CD4-positive, alpha-beta T cell (primary cell): ENCODE results near the gene DOCK6. TPM values are rescaled to one million over a fixed set of nuclear protein-coding genes. Genes with fewer than 3 reads are reported as not detected.

Experiments used
- ATAC-seq: fragments of 200-7000 bp; cut with Tn5 transposase; one replicate; pipeline ENCODE4 v1.10.0; 2022; ENCODE audit warnings: mild to moderate bottlenecking; ENCODE audit not compliant: poor library complexity
- CTCF ChIA-PET: fragments of 350-600 bp; sonication (Branson Sonifier 250); formaldehyde crosslinking; loops from one replicate; lab custom pipeline; 2021; ENCODE audit warnings: antibody characterized with exemption, inconsistent platforms; lab: Charles Lee
- POLR2A ChIA-PET: fragments of 350-600 bp; sonication (Branson Sonifier 250); formaldehyde crosslinking; loops from one replicate; lab custom pipeline; 2021; ENCODE audit warnings: antibody characterized with exemption, inconsistent platforms; lab: Charles Lee
- DNase-seq, 14 experiments: peaks; one replicate each; pipeline ENCODE4 v3.0.0-alpha.2; 2013 to 2020; ENCODE audit warnings: mixed read lengths in 2 of 14
- H3K27ac ChIP-seq, 2 donors: one replicate each; pipeline versions ENCODE4 v1.5.1 to v1.7.0; 2013; ENCODE audit warnings: low read length in 2 of 2, low read depth in 1 of 2, mild to moderate bottlenecking in 1 of 2
- H3K27me3 ChIP-seq, 2 experiments: 1 replicate in 1 of 2; 2 replicates in 1 of 2; pipeline versions ENCODE4 v1.6.1 to v1.7.0; 2013; ENCODE audit warnings: low read length in 2 of 2, control low read depth in 1 of 2, mild to moderate bottlenecking in 1 of 2, moderate library complexity in 1 of 2; ENCODE audit not compliant: insufficient read depth in 2 of 2, control insufficient read depth in 1 of 2
- H3K36me3 ChIP-seq: one replicate; pipeline ENCODE4 v1.6.1; 2013; ENCODE audit warnings: low read length, control low read depth; ENCODE audit not compliant: insufficient read depth
- H3K4me1 ChIP-seq: one replicate; pipeline ENCODE4 v1.6.1; 2013; ENCODE audit warnings: low read length, control low read depth; ENCODE audit not compliant: insufficient read depth
- H3K4me3 ChIP-seq: one replicate; pipeline ENCODE4 v1.5.1; 2013; ENCODE audit warnings: mild to moderate bottlenecking, low read length, moderate library complexity
- H3K9me3 ChIP-seq, 2 experiments: 1 replicate in 1 of 2; 2 replicates in 1 of 2; pipeline versions ENCODE4 v1.6.1 to v1.7.0; 2013; ENCODE audit warnings: low read length in 2 of 2, mild to moderate bottlenecking in 2 of 2, control low read depth in 1 of 2, moderate library complexity in 1 of 2; ENCODE audit not compliant: control insufficient read depth in 1 of 2, insufficient read depth in 1 of 2
- H3K27ac Mint-ChIP-seq: one replicate; pipeline ENCODE4 v1.8.0; 2020; ENCODE audit warnings: mixed read lengths
- H3K27me3 Mint-ChIP-seq: one replicate; pipeline ENCODE4 v1.8.0; 2021; ENCODE audit warnings: mixed read lengths
- H3K36me3 Mint-ChIP-seq: one replicate; pipeline ENCODE4 v1.8.0; 2021; ENCODE audit warnings: low read depth, mixed read lengths
- H3K4me1 Mint-ChIP-seq: one replicate; pipeline ENCODE4 v1.8.0; 2021; ENCODE audit warnings: low read depth, mixed read lengths
- H3K4me3 Mint-ChIP-seq: one replicate; pipeline ENCODE4 v1.8.0; 2020; ENCODE audit warnings: mild to moderate bottlenecking, mixed read lengths
- H3K9me3 Mint-ChIP-seq: one replicate; pipeline ENCODE4 v1.8.0; 2020; ENCODE audit warnings: mixed read lengths
- intact Hi-C, 2 experiments: fragments of 100-400 bp; cut with DNase I in 1 of 2; cut with micrococcal nuclease in 1 of 2; formaldehyde crosslinking; loops; one replicate each; pipeline versions ENCODE4 v1.15.1 to v1.9.0; 2023 to 2025; cut with DNase I, micrococcal nuclease
- total RNA-seq, 174 experiments: library from RNA in 2 of 174; stranded (reverse) in 2 of 174; gene quantifications; one replicate each; pipeline ENCODE4 v1.2.3 and lab custom pipeline; 2021 to 2026
- TF ChIP-seq, protein P1 (sequence below): fragments of 200-600 bp; IDR thresholded peaks from one replicate; pipeline ENCODE4 v1.8.0; 2022; ENCODE audit warnings: antibody characterized with exemption, mild to moderate bottlenecking

Gene DOCK6
- total RNA-seq, 2 experiments from 2014 or later, result 0.14 to 0.38 TPM

DNA sequence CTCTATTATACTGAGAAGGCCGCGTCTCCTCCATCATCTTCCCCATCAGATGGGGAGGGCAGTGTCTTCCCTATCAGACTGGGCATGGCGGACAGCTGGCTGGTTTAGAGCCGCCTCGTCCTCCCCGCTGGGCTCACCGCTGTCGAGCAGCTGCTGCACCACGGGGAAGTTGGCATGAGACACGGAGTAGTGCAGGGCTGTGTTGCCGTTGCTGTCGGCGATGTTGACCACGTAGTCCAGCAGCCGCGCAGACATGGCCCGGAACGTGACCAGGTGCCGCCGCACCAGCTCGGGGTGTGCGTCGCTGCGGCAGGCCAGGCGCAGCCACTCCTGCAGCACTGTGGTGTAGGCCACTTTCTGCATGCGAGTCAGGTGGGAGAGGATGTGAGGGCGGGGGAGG, 88.0 kb downstream of the DOCK6 start:
- ChIA-PET CTCF (no interaction called here), POLR2A (no interaction called here)
- peaks cover under 1% of the 10 kb centered on the region for H3K4me1 ChIP-seq
- H3K27ac Mint-ChIP-seq, result no peak overlapping the region
- no peak for ATAC-seq
- no peak overlapping the region for H3K4me3 Mint-ChIP-seq
- H3K27me3 ChIP-seq, result no peaks in the 10 kb centered on the region
- DNase-seq, result no peak
- H3K4me1 Mint-ChIP-seq, result no peaks in the 10 kb centered on the region
- H3K27ac ChIP-seq, result no peak overlapping the region
- no peaks in the 10 kb centered on the region for H3K36me3 ChIP-seq
- TF ChIP-seq, protein P1, sequence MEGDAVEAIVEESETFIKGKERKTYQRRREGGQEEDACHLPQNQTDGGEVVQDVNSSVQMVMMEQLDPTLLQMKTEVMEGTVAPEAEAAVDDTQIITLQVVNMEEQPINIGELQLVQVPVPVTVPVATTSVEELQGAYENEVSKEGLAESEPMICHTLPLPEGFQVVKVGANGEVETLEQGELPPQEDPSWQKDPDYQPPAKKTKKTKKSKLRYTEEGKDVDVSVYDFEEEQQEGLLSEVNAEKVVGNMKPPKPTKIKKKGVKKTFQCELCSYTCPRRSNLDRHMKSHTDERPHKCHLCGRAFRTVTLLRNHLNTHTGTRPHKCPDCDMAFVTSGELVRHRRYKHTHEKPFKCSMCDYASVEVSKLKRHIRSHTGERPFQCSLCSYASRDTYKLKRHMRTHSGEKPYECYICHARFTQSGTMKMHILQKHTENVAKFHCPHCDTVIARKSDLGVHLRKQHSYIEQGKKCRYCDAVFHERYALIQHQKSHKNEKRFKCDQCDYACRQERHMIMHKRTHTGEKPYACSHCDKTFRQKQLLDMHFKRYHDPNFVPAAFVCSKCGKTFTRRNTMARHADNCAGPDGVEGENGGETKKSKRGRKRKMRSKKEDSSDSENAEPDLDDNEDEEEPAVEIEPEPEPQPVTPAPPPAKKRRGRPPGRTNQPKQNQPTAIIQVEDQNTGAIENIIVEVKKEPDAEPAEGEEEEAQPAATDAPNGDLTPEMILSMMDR, result no peak
- peaks cover 5% of the 10 kb centered on the region for H3K27me3 Mint-ChIP-seq
- intact Hi-C loops, result no loop called here
- H3K9me3 Mint-ChIP-seq, result no peaks in the 10 kb centered on the region
- no peaks in the 10 kb centered on the region for H3K36me3 Mint-ChIP-seq
- peaks cover 0 to 4% of the 10 kb centered on the region in 2 experiments for H3K9me3 ChIP-seq
- no peak overlapping the region for H3K4me3 ChIP-seq

GRCh38 chr19:11173516-11174155, 88.7 kb downstream of the DOCK6 start:
- intact Hi-C loops, result no loop called here
- Mint-ChIP-seq H3K27me3 (peaks cover 5% of the 10 kb centered on the region), H3K4me3 (no peak overlapping the region), H3K4me1 (no peaks in the 10 kb centered on the region), H3K36me3 (no peaks in the 10 kb centered on the region), H3K27ac (no peak overlapping the region), H3K9me3 (no peaks in the 10 kb centered on the region)
- Histone ChIP-seq H3K27ac (no peak overlapping the region), H3K9me3 (peaks cover 0 to 4% of the 10 kb centered on the region in 2 experiments), H3K27me3 (no peaks in the 10 kb centered on the region), H3K4me3 (no peak overlapping the region), H3K4me1 (no peaks in the 10 kb centered on the region), H3K36me3 (no peaks in the 10 kb centered on the region)
- ChIA-PET CTCF (no interaction called here), POLR2A (no interaction called here)
- DNase-seq, result no peak
- TF ChIP-seq, protein P1, result no peak
- ATAC-seq, result no peak

DNA sequence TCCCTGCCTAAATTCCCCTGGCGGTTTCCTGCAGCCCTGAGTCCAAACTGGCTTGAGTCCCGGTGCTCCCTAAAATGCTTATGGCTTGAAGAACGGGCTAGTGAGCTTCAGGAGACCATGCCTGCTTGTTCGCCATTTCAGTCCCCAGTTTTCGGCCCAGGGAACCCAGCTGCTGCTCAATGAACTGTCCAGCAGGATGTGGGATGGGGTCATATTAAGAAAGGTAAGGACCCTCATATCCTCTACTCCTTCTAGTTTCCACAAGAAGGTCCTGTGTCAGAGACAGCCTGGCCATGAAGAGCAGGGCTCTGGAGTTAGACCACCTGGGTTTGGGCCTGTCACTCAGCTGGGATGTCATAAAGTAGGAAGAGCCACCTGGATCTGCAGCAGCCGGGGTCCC, 89.7 kb downstream of the DOCK6 start:
- DNase-seq (no peak), ATAC-seq (no peak)
- POLR2A ChIA-PET, result no interaction called here
- Mint-ChIP-seq H3K4me3 (no peak overlapping the region), H3K4me1 (no peaks in the 10 kb centered on the region), H3K27ac (no peak overlapping the region), H3K27me3 (peaks cover under 1% of the 10 kb centered on the region), H3K9me3 (no peaks in the 10 kb centered on the region), H3K36me3 (no peaks in the 10 kb centered on the region)
- CTCF ChIA-PET, result no interaction called here
- TF ChIP-seq, protein P1, result no peak
- intact Hi-C loops, result no loop called here
- Histone ChIP-seq H3K36me3 (no peaks in the 10 kb centered on the region), H3K4me3 (no peak overlapping the region), H3K27me3 (no peaks in the 10 kb centered on the region), H3K9me3 (peaks cover 0 to 4% of the 10 kb centered on the region in 2 experiments), H3K27ac (no peak overlapping the region), H3K4me1 (no peaks in the 10 kb centered on the region)
